Mesothelial cell of epicardium (in vitro differentiated cells): Measurements from ENCODE around the gene SLC9A5. TPM values are rescaled to one million over a fixed set of nuclear protein-coding genes. Genes with fewer than 3 reads are reported as not detected.

Source experiments
- DNase-seq, 2 experiments: peaks; one replicate each; pipeline ENCODE4 v3.0.0; 2021; ENCODE audit warnings: low spot score in 2 of 2; ENCODE audit not compliant: unreplicated experiment in 2 of 2
- H3K27ac Mint-ChIP-seq: 2 replicates; pipeline ENCODE4 v1.8.0; 2021; ENCODE audit warnings: mixed read lengths
- H3K27me3 Mint-ChIP-seq: 2 replicates; pipeline ENCODE4 v1.8.0; 2021; ENCODE audit warnings: low read depth, mixed read lengths
- H3K36me3 Mint-ChIP-seq: 2 replicates; pipeline ENCODE4 v1.8.0; 2021; ENCODE audit warnings: mixed read lengths
- H3K4me1 Mint-ChIP-seq: 2 replicates; pipeline ENCODE4 v1.8.0; 2021; ENCODE audit warnings: mixed read lengths
- H3K4me3 Mint-ChIP-seq: 2 replicates; pipeline ENCODE4 v1.8.0; 2021; ENCODE audit warnings: mild to moderate bottlenecking, moderate library complexity, mixed read lengths
- H3K9me3 Mint-ChIP-seq: 2 replicates; pipeline ENCODE4 v1.8.0; 2021; ENCODE audit warnings: mixed read lengths
- total RNA-seq: library from RNA; stranded (reverse); gene quantifications from 3 replicates; pipeline ENCODE4 v1.2.1, GENCODE V29; 2021
- TF ChIP-seq, protein P1 (sequence below): fragments of 200-600 bp; sonication (generic); IDR thresholded peaks from one replicate; pipeline ENCODE4 v1.5.0; 2021; ENCODE audit warnings: antibody characterized with exemption; ENCODE audit not compliant: unreplicated experiment

Gene SLC9A5
- total RNA-seq, 1 donor from 2014 or later = 3.5 TPM

DNA sequence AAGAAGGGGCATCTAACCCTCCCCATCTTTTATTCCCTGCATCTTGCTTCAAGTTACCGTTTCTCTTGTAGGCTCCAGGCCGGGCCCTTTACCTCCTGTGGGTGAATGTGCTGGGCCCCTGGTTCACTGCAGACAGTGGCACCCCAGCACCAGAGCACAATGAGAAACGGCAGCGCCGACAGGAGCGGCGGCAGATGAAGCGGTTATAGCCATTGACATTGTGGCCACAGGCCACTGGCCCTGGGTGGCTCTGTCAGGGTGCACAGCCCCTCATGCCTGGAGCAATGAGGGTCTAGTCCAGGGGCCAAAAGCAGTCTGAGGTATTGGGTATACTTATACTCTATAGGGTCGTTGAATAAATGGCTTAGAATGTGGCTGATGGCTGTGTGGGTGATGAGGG is 19.9 kb upstream of the SLC9A5 start:
- TF ChIP-seq, protein P1, sequence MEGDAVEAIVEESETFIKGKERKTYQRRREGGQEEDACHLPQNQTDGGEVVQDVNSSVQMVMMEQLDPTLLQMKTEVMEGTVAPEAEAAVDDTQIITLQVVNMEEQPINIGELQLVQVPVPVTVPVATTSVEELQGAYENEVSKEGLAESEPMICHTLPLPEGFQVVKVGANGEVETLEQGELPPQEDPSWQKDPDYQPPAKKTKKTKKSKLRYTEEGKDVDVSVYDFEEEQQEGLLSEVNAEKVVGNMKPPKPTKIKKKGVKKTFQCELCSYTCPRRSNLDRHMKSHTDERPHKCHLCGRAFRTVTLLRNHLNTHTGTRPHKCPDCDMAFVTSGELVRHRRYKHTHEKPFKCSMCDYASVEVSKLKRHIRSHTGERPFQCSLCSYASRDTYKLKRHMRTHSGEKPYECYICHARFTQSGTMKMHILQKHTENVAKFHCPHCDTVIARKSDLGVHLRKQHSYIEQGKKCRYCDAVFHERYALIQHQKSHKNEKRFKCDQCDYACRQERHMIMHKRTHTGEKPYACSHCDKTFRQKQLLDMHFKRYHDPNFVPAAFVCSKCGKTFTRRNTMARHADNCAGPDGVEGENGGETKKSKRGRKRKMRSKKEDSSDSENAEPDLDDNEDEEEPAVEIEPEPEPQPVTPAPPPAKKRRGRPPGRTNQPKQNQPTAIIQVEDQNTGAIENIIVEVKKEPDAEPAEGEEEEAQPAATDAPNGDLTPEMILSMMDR = no peak
- H3K27me3 Mint-ChIP-seq = no peaks in the 10 kb centered on the region
- no peak overlapping the region for H3K27ac Mint-ChIP-seq
- H3K9me3 Mint-ChIP-seq = no peaks in the 10 kb centered on the region
- H3K36me3 Mint-ChIP-seq = peaks cover 8% of the 10 kb centered on the region
- H3K4me3 Mint-ChIP-seq = peak overlapping the region; percentile 100
- peaks cover 23% of the 10 kb centered on the region for H3K4me1 Mint-ChIP-seq
- DNase-seq = no peak

DNA sequence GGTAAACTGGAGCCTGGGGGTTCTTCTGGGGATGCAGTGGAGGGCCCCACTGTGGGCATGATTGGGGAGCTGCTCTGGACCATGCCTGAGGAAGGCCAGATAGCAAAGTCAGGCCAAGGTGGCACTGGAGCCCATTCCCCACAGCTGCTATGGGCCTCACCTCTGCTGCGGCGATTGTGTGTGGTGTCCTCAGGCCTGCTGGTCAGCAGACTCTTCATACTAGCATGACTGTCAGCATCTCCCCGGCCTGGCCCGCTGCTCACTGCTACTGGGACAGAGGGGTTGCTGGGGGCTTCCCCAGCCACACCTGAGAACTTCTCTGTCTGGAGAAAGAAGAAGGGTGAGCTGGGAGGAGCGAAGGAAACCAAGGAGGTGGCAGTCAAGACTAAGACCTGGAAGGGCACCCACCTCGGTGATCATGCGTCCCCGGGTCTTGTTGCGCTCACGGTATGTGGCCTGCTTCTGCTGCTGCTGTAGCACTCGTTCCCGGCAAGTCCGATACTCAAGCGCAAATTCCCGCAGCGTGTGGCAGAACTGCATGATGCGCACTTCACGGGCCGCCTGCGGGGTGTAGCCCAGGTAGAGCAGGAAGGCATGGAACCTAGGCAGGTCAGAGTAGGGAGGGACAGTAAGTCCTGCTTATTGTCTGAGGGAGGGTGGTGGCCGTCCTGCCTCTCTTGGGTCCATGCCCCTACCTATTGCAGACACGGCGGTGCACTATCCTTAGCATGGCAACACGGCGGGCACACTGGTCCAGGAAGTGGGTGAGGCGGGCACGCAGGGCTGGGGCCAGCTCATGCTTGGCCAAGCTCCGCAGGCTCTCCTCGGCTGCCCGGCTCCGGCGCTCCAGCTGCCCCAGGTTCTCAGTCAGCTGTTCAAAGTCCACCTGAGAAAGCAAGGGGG is 18.6 kb upstream of the SLC9A5 start:
- peaks cover 23% of the 10 kb centered on the region for H3K4me1 Mint-ChIP-seq
- no peaks in the 10 kb centered on the region for H3K27me3 Mint-ChIP-seq
- DNase-seq = no peak
- TF ChIP-seq, protein P1 = no peak
- peaks cover 8% of the 10 kb centered on the region for H3K36me3 Mint-ChIP-seq
- no peaks in the 10 kb centered on the region for H3K9me3 Mint-ChIP-seq
- peak overlapping the region; percentile 100 for H3K4me3 Mint-ChIP-seq
- H3K27ac Mint-ChIP-seq = no peak overlapping the region

DNA sequence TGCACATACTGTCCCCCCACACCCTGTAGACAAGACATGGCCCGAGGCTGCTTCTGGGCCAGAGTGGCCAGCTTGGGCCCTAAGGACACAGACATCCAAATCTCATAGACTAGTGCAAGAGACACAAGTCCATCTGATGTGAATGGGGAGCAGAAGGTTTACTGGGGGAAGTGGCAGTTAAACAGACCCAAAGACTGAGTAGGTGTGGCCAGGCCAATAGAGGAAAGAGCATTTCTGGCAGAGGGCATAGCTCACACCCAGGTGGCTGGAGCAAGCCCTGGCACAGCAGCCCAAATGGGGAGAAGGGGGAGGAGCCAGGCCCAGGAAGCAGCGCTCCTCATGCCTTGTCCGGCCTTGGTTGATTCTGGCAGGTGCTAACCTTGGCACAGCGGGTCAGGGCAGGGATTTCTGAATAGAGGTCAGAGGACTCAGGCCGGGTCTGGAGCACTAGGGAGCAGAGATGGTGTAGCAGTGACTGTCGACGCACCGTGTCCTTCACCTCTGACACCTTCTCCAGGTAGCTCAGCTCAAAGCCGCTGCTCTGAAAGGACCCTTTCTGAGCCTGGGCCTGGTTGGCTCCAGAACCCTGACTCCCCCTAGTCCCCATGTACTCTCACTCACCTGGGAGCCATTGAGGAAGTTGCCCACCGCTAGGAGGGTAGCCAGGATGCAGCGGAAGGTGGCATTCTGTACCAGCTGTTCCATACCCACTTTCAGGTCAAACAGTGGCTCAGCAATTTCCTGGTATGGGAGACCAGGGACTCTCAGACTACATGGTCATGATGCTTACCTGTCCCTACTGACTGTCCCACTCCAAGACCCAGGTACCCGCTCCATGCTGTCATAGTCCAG is 17.7 kb upstream of the SLC9A5 start:
- Mint-ChIP-seq H3K4me1 (peaks cover 17% of the 10 kb centered on the region), H3K27me3 (no peaks in the 10 kb centered on the region), H3K9me3 (no peaks in the 10 kb centered on the region), H3K4me3 (no peak overlapping the region), H3K36me3 (peaks cover 10% of the 10 kb centered on the region), H3K27ac (no peak overlapping the region)
- DNase-seq = no peak
- TF ChIP-seq, protein P1 = no peak

DNA sequence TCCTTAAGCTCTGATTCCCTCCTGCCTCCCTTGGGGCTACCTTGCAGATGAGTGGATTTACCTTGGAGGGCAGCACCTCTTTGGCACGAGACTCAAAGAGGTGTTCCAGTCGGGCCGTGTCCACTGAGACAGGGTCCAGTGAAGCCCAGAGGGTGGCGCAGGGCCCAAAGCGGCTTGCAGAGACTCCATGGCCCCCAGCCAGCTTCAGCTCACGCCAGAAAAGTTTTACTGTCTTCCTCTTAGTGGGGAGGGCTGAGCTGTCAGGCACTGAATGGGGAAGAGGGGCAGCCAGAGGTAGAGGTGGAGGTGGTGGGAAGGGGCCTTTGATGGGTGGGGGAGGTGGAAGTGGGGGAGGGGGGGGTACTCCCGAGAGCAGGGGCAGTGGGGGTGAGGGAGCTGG is 15.2 kb upstream of the SLC9A5 start:
- no peaks in the 10 kb centered on the region for H3K9me3 Mint-ChIP-seq
- no peak for DNase-seq
- H3K36me3 Mint-ChIP-seq = peaks cover 20% of the 10 kb centered on the region
- H3K27me3 Mint-ChIP-seq = no peaks in the 10 kb centered on the region
- TF ChIP-seq, protein P1 = no peak
- no peaks in the 10 kb centered on the region for H3K4me1 Mint-ChIP-seq
- H3K4me3 Mint-ChIP-seq = no peak overlapping the region
- H3K27ac Mint-ChIP-seq = no peak overlapping the region

DNA sequence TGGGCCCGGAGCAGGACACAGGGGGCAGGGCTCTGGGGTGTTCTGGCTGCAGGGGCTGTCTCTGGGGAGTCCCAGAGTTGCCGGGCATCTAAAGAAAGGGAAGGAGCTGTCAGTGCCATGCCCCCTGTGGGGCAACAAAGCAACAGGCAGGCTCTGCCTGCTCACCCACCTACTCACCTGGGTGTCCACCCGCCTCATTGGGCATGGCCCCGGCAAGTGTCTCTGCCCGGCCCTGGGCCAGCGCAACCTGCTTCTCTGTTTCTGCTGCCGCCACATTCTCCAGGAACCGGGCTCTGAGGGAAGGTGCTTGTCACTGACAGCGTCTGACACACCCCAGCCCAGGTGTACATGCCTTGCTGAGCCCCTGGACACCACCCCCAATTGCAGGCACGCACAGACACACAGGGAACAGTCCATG is 14.6 kb upstream of the SLC9A5 start:
- H3K4me3 Mint-ChIP-seq = no peak overlapping the region
- no peaks in the 10 kb centered on the region for H3K4me1 Mint-ChIP-seq
- H3K9me3 Mint-ChIP-seq = no peaks in the 10 kb centered on the region
- no peaks in the 10 kb centered on the region for H3K27me3 Mint-ChIP-seq
- H3K27ac Mint-ChIP-seq = no peak overlapping the region
- DNase-seq = no peak
- H3K36me3 Mint-ChIP-seq = peaks cover 20% of the 10 kb centered on the region
- TF ChIP-seq, protein P1 = no peak
